ENCODE data around the gene FBXL14. TPM values are rescaled to one million over a fixed set of nuclear protein-coding genes. Genes with fewer than 3 reads are reported as not detected.

The FBXL14 gene
- total RNA-seq, 2 donors from 2014 or later: 21.3 to 28.7 TPM

- no peak for DNase-seq (ENCODE audit: low spot score)
- Histone ChIP-seq H3K36me3 (no peaks in the 10 kb centered on the region), H3K4me3 (no peak overlapping the region), H3K27me3 (replicated peaks; ENCODE audit: insufficient read depth) (no peaks in the 10 kb centered on the region), H3K4me1 (replicated peaks) (no peaks in the 10 kb centered on the region), H3K27ac (no peak overlapping the region), H3K9me3 (no peaks in the 10 kb centered on the region)
- WGBS: 86% methylated on average over 5 of the region's 8 CpGs
- intact Hi-C loops (cut with DNase I): no loop called here
- no peak for TF ChIP-seq POLR2A (IDR thresholded peaks at IDR 0.05)
- TF ChIP-seq POLR2AphosphoS5 (IDR thresholded peaks at IDR 0.05): no peak
- TF ChIP-seq, protein P1, sequence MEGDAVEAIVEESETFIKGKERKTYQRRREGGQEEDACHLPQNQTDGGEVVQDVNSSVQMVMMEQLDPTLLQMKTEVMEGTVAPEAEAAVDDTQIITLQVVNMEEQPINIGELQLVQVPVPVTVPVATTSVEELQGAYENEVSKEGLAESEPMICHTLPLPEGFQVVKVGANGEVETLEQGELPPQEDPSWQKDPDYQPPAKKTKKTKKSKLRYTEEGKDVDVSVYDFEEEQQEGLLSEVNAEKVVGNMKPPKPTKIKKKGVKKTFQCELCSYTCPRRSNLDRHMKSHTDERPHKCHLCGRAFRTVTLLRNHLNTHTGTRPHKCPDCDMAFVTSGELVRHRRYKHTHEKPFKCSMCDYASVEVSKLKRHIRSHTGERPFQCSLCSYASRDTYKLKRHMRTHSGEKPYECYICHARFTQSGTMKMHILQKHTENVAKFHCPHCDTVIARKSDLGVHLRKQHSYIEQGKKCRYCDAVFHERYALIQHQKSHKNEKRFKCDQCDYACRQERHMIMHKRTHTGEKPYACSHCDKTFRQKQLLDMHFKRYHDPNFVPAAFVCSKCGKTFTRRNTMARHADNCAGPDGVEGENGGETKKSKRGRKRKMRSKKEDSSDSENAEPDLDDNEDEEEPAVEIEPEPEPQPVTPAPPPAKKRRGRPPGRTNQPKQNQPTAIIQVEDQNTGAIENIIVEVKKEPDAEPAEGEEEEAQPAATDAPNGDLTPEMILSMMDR (IDR thresholded peaks at IDR 0.05): no peak
Measured at GRCh38 chr12:1523046-1523445, 71.3 kb downstream of the FBXL14 start.

- Histone ChIP-seq H3K36me3 (no peaks in the 10 kb centered on the region), H3K27me3 (replicated peaks; ENCODE audit: insufficient read depth) (no peaks in the 10 kb centered on the region), H3K27ac (no peak overlapping the region), H3K9me3 (no peaks in the 10 kb centered on the region), H3K4me3 (no peak overlapping the region), H3K4me1 (replicated peaks) (no peaks in the 10 kb centered on the region)
- TF ChIP-seq, protein P1 (IDR thresholded peaks at IDR 0.05): no peak
- TF ChIP-seq POLR2A (IDR thresholded peaks at IDR 0.05) (no peak), POLR2AphosphoS5 (IDR thresholded peaks at IDR 0.05) (no peak)
- 32% methylated on average over 5 of the region's 5 CpGs for WGBS
- intact Hi-C loops (cut with DNase I): no loop called here
- DNase-seq (ENCODE audit: low spot score): no peak
Measured at GRCh38 chr12:1519642-1520041, 74.7 kb downstream of the FBXL14 start.

DNA sequence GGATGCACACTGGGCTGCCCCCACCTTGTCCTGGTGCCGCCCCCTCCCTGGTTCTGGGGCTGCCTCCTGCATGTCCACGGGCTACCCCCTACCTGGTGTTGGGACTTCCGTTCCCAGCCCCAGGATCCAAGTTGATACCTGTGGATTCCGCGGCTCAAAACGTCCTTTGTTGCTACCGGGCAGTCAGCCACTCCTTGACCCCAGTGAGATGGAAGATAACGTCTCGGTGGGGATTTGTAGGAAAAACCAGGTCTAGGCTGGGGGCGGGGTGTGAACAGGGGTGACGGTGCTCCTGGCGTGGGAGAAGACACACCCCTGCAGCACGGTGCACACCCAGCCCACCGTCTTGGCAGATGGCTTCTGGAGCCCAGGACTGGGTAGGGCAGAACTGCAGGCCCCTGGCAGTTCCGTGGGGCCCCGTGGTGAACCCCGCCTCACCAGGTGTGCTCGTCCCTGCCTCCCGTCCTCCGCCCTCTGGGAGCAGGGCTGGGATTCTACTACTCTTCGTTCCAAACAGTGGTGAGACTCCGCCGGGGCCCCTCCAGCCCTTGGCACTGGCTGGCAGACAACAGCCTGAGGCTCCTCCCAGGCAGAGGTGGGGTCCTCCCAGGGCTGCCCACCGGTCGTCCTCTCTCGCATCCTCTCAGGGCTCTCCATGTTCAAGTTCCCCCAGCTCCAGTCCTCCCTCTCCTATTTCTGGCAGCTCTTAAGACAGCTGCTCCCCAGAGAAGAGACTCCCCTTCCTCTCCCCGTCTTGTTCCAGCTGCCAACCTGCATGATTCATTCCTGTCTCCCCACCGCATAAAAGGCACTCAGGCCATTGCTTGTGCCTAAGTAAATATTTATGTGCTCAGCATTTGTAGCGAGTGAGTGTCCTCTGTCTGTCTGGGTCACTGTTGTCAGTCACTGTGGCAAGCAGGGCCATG, 75.5 kb downstream of the FBXL14 start:
- Histone ChIP-seq H3K9me3 (no peaks in the 10 kb centered on the region), H3K4me3 (peak overlapping the region in 1 of 2 donors; percentile 1), H3K27ac (no peak overlapping the region), H3K27me3 (replicated peaks; ENCODE audit: insufficient read depth) (no peaks in the 10 kb centered on the region), H3K36me3 (no peaks in the 10 kb centered on the region), H3K4me1 (replicated peaks) (no peaks in the 10 kb centered on the region)
- peak; percentile 59 for TF ChIP-seq POLR2AphosphoS5 (IDR thresholded peaks at IDR 0.05)
- TF ChIP-seq, protein P1 (IDR thresholded peaks at IDR 0.05): no peak
- 25% methylated on average over 29 of the region's 29 CpGs for WGBS
- intact Hi-C loops (cut with DNase I): no loop called here
- peak; percentile 59 for DNase-seq (ENCODE audit: low spot score)

GRCh38 chr12:1517734-1518525, 76.5 kb downstream of the FBXL14 start:
- H3K4me1 ChIP-seq (replicated peaks): no peaks in the 10 kb centered on the region
- intact Hi-C loops (cut with DNase I): no loop called here
- TF ChIP-seq POLR2AphosphoS5 (IDR thresholded peaks at IDR 0.05) (no peak), POLR2A (IDR thresholded peaks at IDR 0.05) (no peak)
- TF ChIP-seq, protein P1 (IDR thresholded peaks at IDR 0.05): no peak
- no peaks in the 10 kb centered on the region for H3K27me3 ChIP-seq (replicated peaks; ENCODE audit: insufficient read depth)
- no peak overlapping the region for H3K27ac ChIP-seq
- H3K4me3 ChIP-seq: no peak overlapping the region
- 88% methylated on average over 8 of the region's 8 CpGs for WGBS
- no peak for DNase-seq (ENCODE audit: low spot score)
- no peaks in the 10 kb centered on the region for H3K36me3 ChIP-seq
- no peaks in the 10 kb centered on the region for H3K9me3 ChIP-seq

Data from prostate gland (tissue), 2 donors.